Measurements from ENCODE around the gene CIZ1.

Gene CIZ1

GRCh38 chr9:128153060-128153946 is 38.1 kb downstream of the CIZ1 start:
- Mint-ChIP-seq H3K27me3 (peaks cover 34% of the 10 kb centered on the region), H3K36me3 (no peaks in the 10 kb centered on the region), H3K4me1 (no peaks in the 10 kb centered on the region), H3K4me3 (no peak overlapping the region), H3K9me3 (no peaks in the 10 kb centered on the region), H3K27ac (no peak overlapping the region)
- CTCF ChIA-PET = no interaction called here
- DNase-seq = no peak

- CTCF ChIA-PET = interaction anchor here (1.3 kb wide), 1 partner anchor 15 kb away, joined by 6 read pairs; no protein-coding TSS in a partner anchor
- no peaks in the 10 kb centered on the region for H3K4me1 Mint-ChIP-seq
Observed at GRCh38 chr9:128152133-128153059, 39.0 kb downstream of the CIZ1 start.

GRCh38 chr9:128151309-128152132 is 39.9 kb downstream of the CIZ1 start:
- Mint-ChIP-seq H3K27ac (no peak overlapping the region), H3K4me1 (no peaks in the 10 kb centered on the region), H3K4me3 (no peak overlapping the region), H3K9me3 (no peaks in the 10 kb centered on the region), H3K27me3 (peaks cover 43% of the 10 kb centered on the region), H3K36me3 (no peaks in the 10 kb centered on the region)
- CTCF ChIA-PET = interaction anchor here (0.9 to 1.3 kb wide), 3 partner anchors 15 to 44 kb away, joined by 3 to 6 read pairs (median 3); no protein-coding TSS in a partner anchor
- no peak for DNase-seq

More at GRCh38 chr9:128152133-128153059, 39.0 kb downstream of the CIZ1 start:
- Mint-ChIP-seq H3K9me3 (no peaks in the 10 kb centered on the region), H3K4me3 (no peak overlapping the region), H3K27me3 (peaks cover 40% of the 10 kb centered on the region), H3K36me3 (no peaks in the 10 kb centered on the region), H3K27ac (no peak overlapping the region)
- DNase-seq = no peak

- DNase-seq = peak; percentile 42
- CTCF ChIA-PET = interaction anchor here (0.9 to 1.4 kb wide), 4 partner anchors 9 to 45 kb away, joined by 3 to 4 read pairs (median 3); no protein-coding TSS in a partner anchor
- H3K4me1 Mint-ChIP-seq = no peaks in the 10 kb centered on the region
Observed at GRCh38 chr9:128150594-128151308, 40.6 kb downstream of the CIZ1 start.

GRCh38 chr9:128149951-128150593 is 41.3 kb downstream of the CIZ1 start:
- Mint-ChIP-seq H3K36me3 (no peaks in the 10 kb centered on the region), H3K4me1 (no peaks in the 10 kb centered on the region), H3K4me3 (no peak overlapping the region), H3K27me3 (peaks cover 43% of the 10 kb centered on the region), H3K9me3 (no peaks in the 10 kb centered on the region), H3K27ac (no peak overlapping the region)
- CTCF ChIA-PET = interaction anchor here (0.9 to 1.4 kb wide), 2 partner anchors 9 to 24 kb away, joined by 3 to 4 read pairs; no protein-coding TSS in a partner anchor
- DNase-seq = no peak

More at GRCh38 chr9:128150594-128151308, 40.6 kb downstream of the CIZ1 start:
- peak overlapping the region; percentile 34 for H3K27ac Mint-ChIP-seq
- no peak overlapping the region for H3K4me3 Mint-ChIP-seq
- no peaks in the 10 kb centered on the region for H3K9me3 Mint-ChIP-seq
- peaks cover 47% of the 10 kb centered on the region for H3K27me3 Mint-ChIP-seq
- H3K36me3 Mint-ChIP-seq = no peaks in the 10 kb centered on the region

GRCh38 chr9:128149001-128149701 is 42.2 kb downstream of the CIZ1 start, which contains the start of gene LCN2:
TSS of gene LCN2 (plus strand) at chr9:128149453. CDS start at chr9:128149526, 73 bp downstream.
- Mint-ChIP-seq H3K4me1 (no peaks in the 10 kb centered on the region), H3K4me3 (no peak within 1 kb of the TSS), H3K36me3 (no peaks in the 10 kb centered on the region), H3K27ac (no peak within 1 kb of the TSS), H3K9me3 (no peaks in the 10 kb centered on the region), H3K27me3 (peaks cover 43% of the 10 kb centered on the region)
- no peak for DNase-seq
- CTCF ChIA-PET = interaction anchor here (0.9 kb wide), 1 partner anchor 23 kb away, joined by 3 read pairs; no protein-coding TSS in a partner anchor

- DNase-seq = no peak
- H3K27me3 Mint-ChIP-seq = peaks cover 43% of the 10 kb centered on the region
- H3K4me1 Mint-ChIP-seq = peaks cover 1% of the 10 kb centered on the region
- CTCF ChIA-PET = no interaction called here
- no peak overlapping the region for H3K27ac Mint-ChIP-seq
- H3K4me3 Mint-ChIP-seq = no peak overlapping the region
- no peaks in the 10 kb centered on the region for H3K9me3 Mint-ChIP-seq
- no peaks in the 10 kb centered on the region for H3K36me3 Mint-ChIP-seq
Observed at GRCh38 chr9:128148509-128149000, 42.8 kb downstream of the CIZ1 start.

GRCh38 chr9:128146591-128147120 is 44.7 kb downstream of the CIZ1 start:
- CTCF ChIA-PET = interaction anchor here (0.7 to 1.1 kb wide), 2 partner anchors 19 to 29 kb away, joined by 3 to 4 read pairs; no protein-coding TSS in a partner anchor
- Mint-ChIP-seq H3K27me3 (peaks cover 37% of the 10 kb centered on the region), H3K27ac (no peak overlapping the region), H3K4me1 (peaks cover 19% of the 10 kb centered on the region), H3K4me3 (no peak overlapping the region), H3K36me3 (no peaks in the 10 kb centered on the region), H3K9me3 (no peaks in the 10 kb centered on the region)
- DNase-seq = no peak

- Mint-ChIP-seq H3K4me1 (peaks cover 19% of the 10 kb centered on the region), H3K36me3 (no peaks in the 10 kb centered on the region), H3K9me3 (no peaks in the 10 kb centered on the region), H3K27ac (no peak overlapping the region), H3K27me3 (peaks cover 30% of the 10 kb centered on the region), H3K4me3 (no peak overlapping the region)
- CTCF ChIA-PET = interaction anchor here (1.1 kb wide), 1 partner anchor 28 kb away, joined by 4 read pairs; no protein-coding TSS in a partner anchor
- DNase-seq = no peak
Observed at GRCh38 chr9:128145951-128146351, 45.4 kb downstream of the CIZ1 start.

- Mint-ChIP-seq H3K4me1 (peaks cover 19% of the 10 kb centered on the region), H3K36me3 (no peaks in the 10 kb centered on the region)
- CTCF ChIA-PET = interaction anchor here (1.1 kb wide), 1 partner anchor 28 kb away, joined by 4 read pairs; no protein-coding TSS in a partner anchor
Observed at GRCh38 chr9:128145536-128145935, 45.8 kb downstream of the CIZ1 start.

GRCh38 chr9:128144239-128145181 is 46.9 kb downstream of the CIZ1 start:
- Mint-ChIP-seq H3K27me3 (peaks cover 20% of the 10 kb centered on the region), H3K4me3 (no peak overlapping the region), H3K9me3 (no peaks in the 10 kb centered on the region), H3K4me1 (peaks cover 19% of the 10 kb centered on the region), H3K27ac (no peak overlapping the region), H3K36me3 (no peaks in the 10 kb centered on the region)
- no peak for DNase-seq
- CTCF ChIA-PET = no interaction called here

More at GRCh38 chr9:128145536-128145935, 45.8 kb downstream of the CIZ1 start:
- Mint-ChIP-seq H3K27me3 (peaks cover 26% of the 10 kb centered on the region), H3K9me3 (no peaks in the 10 kb centered on the region), H3K27ac (no peak overlapping the region), H3K4me3 (no peak overlapping the region)
- no peak for DNase-seq

Data from activated naive CD4-positive, alpha-beta T cell treated with anti-CD3 and anti-CD28 coated beads, Interleukin-2, amount 10 ng/mL, durations not matched to agents 7 days and 5 days (primary cell).